ENCODE results near the gene KIAA0232.

DNA sequence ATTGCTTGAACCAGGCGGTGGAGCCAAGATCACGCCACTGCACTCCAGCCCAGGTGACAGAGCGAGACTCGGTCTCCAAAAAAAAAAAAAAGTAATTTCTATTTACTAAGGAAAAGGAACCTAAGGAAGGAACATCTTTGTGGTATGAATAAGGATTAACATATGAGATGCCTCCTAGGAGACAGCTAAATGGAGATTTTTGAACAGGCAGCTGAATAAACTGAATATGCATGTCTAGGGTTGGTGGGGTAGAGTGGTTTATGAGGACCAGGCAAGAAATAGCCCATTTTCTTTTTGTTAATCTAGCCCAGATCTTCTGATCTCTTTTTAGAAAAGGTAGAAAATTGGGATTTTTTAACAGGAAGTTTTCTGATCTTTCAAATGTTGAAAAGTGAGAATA is 67.2 kb downstream of the KIAA0232 start:
- TF ChIP-seq PPARA (CRISPR knock-in tag; IDR thresholded peaks at IDR 0.05; ENCODE audit: borderline replicate concordance) (no peak), ZC3H10 (CRISPR knock-in tag; IDR thresholded peaks at IDR 0.05) (no peak), ISL1 (CRISPR knock-in tag; IDR thresholded peaks at IDR 0.05) (no peak), BACH2 (CRISPR knock-in tag; IDR thresholded peaks at IDR 0.05; ENCODE audit: borderline replicate concordance) (no peak), RARB (CRISPR knock-in tag; IDR thresholded peaks at IDR 0.05) (no peak)

All from SK-N-SH treated with all-trans-retinoic acid at 6 μM for 48 hours (cell line).